ENCODE data around the gene GPR157.
"Not testable (repeated sequence)": the region's sequence is repeated elsewhere in the genome, so short reads cannot be mapped to it uniquely, and the experiment has no call there.

The GPR157 gene

GRCh38 chr1:9145714-9146113 lies 16.8 kb upstream of the GPR157 start:
- DNase-seq = no peak

- DNase-seq = no peak
Observed at GRCh38 chr1:9145021-9145668, 16.2 kb upstream of the GPR157 start.

- DNase-seq = not testable (repeated sequence)
Observed at GRCh38 chr1:9144494-9144893, 15.6 kb upstream of the GPR157 start.

- DNase-seq = peak; percentile 65
Observed at GRCh38 chr1:9143250-9143649, 14.3 kb upstream of the GPR157 start.

- DNase-seq = no peak
Observed at GRCh38 chr1:9139930-9140329, 11.0 kb upstream of the GPR157 start.

- no peak for DNase-seq
Observed at GRCh38 chr1:9136932-9137331, 8.0 kb upstream of the GPR157 start.

- peak; percentile 44 for DNase-seq
Observed at GRCh38 chr1:9135073-9135836, 6.4 kb upstream of the GPR157 start.

GRCh38 chr1:9133870-9134585 lies 5.1 kb upstream of the GPR157 start:
- DNase-seq = no peak

- peak; percentile 89 for DNase-seq
Observed at GRCh38 chr1:9129266-9130041, 552 bp upstream of the GPR157 start.

- DNase-seq = peak; percentile 30
Observed at GRCh38 chr1:9128166-9128519, 759 bp downstream of the GPR157 start.

GRCh38 chr1:9127395-9128165 lies 1.3 kb downstream of the GPR157 start:
- DNase-seq = no peak

- DNase-seq = no peak
Observed at GRCh38 chr1:9126511-9126910, 2.4 kb downstream of the GPR157 start.

GRCh38 chr1:9125847-9126246 lies 3.1 kb downstream of the GPR157 start:
- not testable (repeated sequence) for DNase-seq

GRCh38 chr1:9125325-9125724 lies 3.6 kb downstream of the GPR157 start:
- no peak for DNase-seq

GRCh38 chr1:9124389-9124788 lies 4.5 kb downstream of the GPR157 start:
- not testable (repeated sequence) for DNase-seq

- DNase-seq = not testable (repeated sequence)
Observed at GRCh38 chr1:9123665-9124064, 5.2 kb downstream of the GPR157 start.

GRCh38 chr1:9121496-9122409 lies 7.1 kb downstream of the GPR157 start:
- DNase-seq = no peak

- no peak for DNase-seq
Observed at GRCh38 chr1:9120312-9120958, 8.5 kb downstream of the GPR157 start.

- no peak for DNase-seq
Observed at GRCh38 chr1:9119745-9120144, 9.2 kb downstream of the GPR157 start.

GRCh38 chr1:9118186-9118585 lies 10.7 kb downstream of the GPR157 start:
- no peak for DNase-seq
